Stimulated activated naive B cell treated with anti-CD40 and anti-IgM and Interleukin-4, amounts not matched to agents 10 μg/mL and 1 μg/mL and 100 μg/mL, for 72 hours (primary cell): ENCODE results near the gene KCND2.
"Not testable (repeated sequence)": the region's sequence is repeated elsewhere in the genome, so short reads cannot be mapped to it uniquely, and the experiment has no call there.

Experiments
- ATAC-seq, 2 donors: fragments of 150-1000 bp; cut with Tn5 transposase; replicated peaks; 2 replicates each; pipeline ENCODE4 v1.10.0; 2021; ENCODE audit warnings: moderate library complexity in 1 of 2
- DNase-seq: peaks from one replicate; pipeline ENCODE4 v3.0.0; 2021
- H3K27ac Mint-ChIP-seq: one replicate; pipeline ENCODE4 v1.8.0; 2022; ENCODE audit warnings: mild to moderate bottlenecking, mixed read lengths
- H3K27me3 Mint-ChIP-seq, 2 donors: one replicate each; pipeline ENCODE4 v1.8.0; 2022; ENCODE audit warnings: mixed read lengths in 2 of 2
- H3K36me3 Mint-ChIP-seq, 2 donors: one replicate each; pipeline ENCODE4 v1.8.0; 2022; ENCODE audit warnings: mixed read lengths in 2 of 2, mild to moderate bottlenecking in 1 of 2
- H3K4me1 Mint-ChIP-seq, 2 donors: one replicate each; pipeline ENCODE4 v1.8.0; 2022; ENCODE audit warnings: mixed read lengths in 2 of 2, mild to moderate bottlenecking in 1 of 2
- H3K4me3 Mint-ChIP-seq, 2 donors: one replicate each; pipeline ENCODE4 v1.8.0; 2022; ENCODE audit warnings: mild to moderate bottlenecking in 2 of 2, mixed read lengths in 2 of 2, moderate library complexity in 1 of 2
- H3K9me3 Mint-ChIP-seq, 2 donors: one replicate each; pipeline ENCODE4 v1.8.0; 2022; ENCODE audit warnings: mixed read lengths in 2 of 2, mild to moderate bottlenecking in 1 of 2

Gene KCND2

GRCh38 chr7:120272701-120273475 lies at the start of gene KCND2:
Gene KCND2 (plus strand): TSS chr7:120273175.
- no peak for DNase-seq
- Mint-ChIP-seq H3K4me1 (peaks cover 7 to 16% of the 10 kb centered on the region in 2 donors), H3K27me3 (peaks cover 36 to 37% of the 10 kb centered on the region in 2 donors), H3K27ac (peak within 1 kb of the TSS; percentile 42), H3K36me3 (peaks cover 0 to 2% of the 10 kb centered on the region in 2 donors), H3K4me3 (peak within 1 kb of the TSS; percentile 77 to 79), H3K9me3 (peaks cover 0 to 4% of the 10 kb centered on the region in 2 donors)
- peak in 1 of 2 donors; percentile 18 for ATAC-seq

GRCh38 chr7:120226188-120226587 lies 46.8 kb upstream of the KCND2 start:
- DNase-seq = no peak
- Mint-ChIP-seq H3K36me3 (no peaks in the 10 kb centered on the region), H3K4me3 (no peak overlapping the region), H3K27me3 (no peaks in the 10 kb centered on the region), H3K27ac (no peak overlapping the region), H3K9me3 (no peaks in the 10 kb centered on the region), H3K4me1 (no peaks in the 10 kb centered on the region)
- no peak for ATAC-seq

DNA sequence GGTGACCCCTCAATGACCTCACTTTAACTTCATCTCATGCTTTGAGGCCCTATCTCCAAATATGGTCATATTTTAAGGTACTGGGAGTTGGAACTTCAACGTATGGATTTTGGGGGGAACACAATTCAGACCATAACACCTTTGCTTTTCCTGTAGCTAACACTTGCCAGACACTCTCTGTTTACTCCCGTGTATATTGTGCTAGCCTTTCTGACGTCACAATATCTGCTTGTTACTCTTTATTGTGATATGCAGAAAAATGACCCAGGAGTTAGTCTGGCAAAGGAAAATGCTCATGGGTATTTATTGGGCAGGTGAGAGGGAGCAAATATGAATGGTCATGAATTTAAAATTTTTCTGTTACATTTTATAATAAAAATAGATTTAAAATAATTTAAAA lies 45.7 kb upstream of the KCND2 start:
- ATAC-seq = no peak
- DNase-seq = no peak
- Mint-ChIP-seq H3K27ac (no peak overlapping the region), H3K27me3 (no peaks in the 10 kb centered on the region), H3K4me1 (no peaks in the 10 kb centered on the region), H3K36me3 (no peaks in the 10 kb centered on the region), H3K4me3 (no peak overlapping the region), H3K9me3 (no peaks in the 10 kb centered on the region)

- no peak overlapping the region for H3K27ac Mint-ChIP-seq
- no peaks in the 10 kb centered on the region for H3K4me1 Mint-ChIP-seq
- H3K27me3 Mint-ChIP-seq = no peaks in the 10 kb centered on the region
- DNase-seq = no peak
- no peaks in the 10 kb centered on the region for H3K36me3 Mint-ChIP-seq
- no peak overlapping the region for H3K4me3 Mint-ChIP-seq
- H3K9me3 Mint-ChIP-seq = no peaks in the 10 kb centered on the region
- ATAC-seq = no peak
Observed at GRCh38 chr7:120229084-120229483, 43.9 kb upstream of the KCND2 start.

- Mint-ChIP-seq H3K36me3 (no peaks in the 10 kb centered on the region), H3K27me3 (no peaks in the 10 kb centered on the region), H3K4me1 (no peaks in the 10 kb centered on the region)
Observed at GRCh38 chr7:120233338-120233737, 39.6 kb upstream of the KCND2 start.

DNA sequence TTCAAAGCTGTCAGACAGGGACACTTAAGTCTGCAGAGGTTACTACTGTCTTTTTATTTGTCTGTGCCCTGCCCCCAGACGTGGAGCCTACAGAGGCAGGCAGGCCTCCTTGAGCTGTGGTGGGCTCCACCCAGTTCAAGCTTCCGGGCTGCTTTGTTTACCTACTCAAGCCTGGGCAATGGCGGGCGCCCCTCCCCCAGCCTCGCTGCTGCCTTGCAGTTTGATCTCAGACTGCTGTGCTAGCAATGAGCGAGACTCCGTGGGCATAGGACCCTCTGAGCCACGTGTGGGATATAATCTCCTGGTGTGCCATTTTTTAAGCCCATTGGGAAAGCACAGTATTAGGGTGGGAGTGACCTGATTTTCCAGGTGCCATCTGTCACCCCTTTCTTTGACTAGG lies 32.6 kb upstream of the KCND2 start:
- not testable (repeated sequence) for H3K4me1 Mint-ChIP-seq, DNase-seq, H3K36me3 Mint-ChIP-seq, H3K4me3 Mint-ChIP-seq, ATAC-seq, H3K27me3 Mint-ChIP-seq, H3K27ac Mint-ChIP-seq, H3K9me3 Mint-ChIP-seq

More at GRCh38 chr7:120233338-120233737, 39.6 kb upstream of the KCND2 start:
- Mint-ChIP-seq H3K4me3 (no peak overlapping the region), H3K27ac (no peak overlapping the region), H3K9me3 (peaks cover 4 to 7% of the 10 kb centered on the region in 2 donors)
- ATAC-seq (no peak), DNase-seq (no peak)

GRCh38 chr7:120241973-120242372 lies 31.0 kb upstream of the KCND2 start:
- H3K36me3 Mint-ChIP-seq = no peaks in the 10 kb centered on the region
- ATAC-seq = no peak
- DNase-seq = no peak
- peaks cover 7 to 8% of the 10 kb centered on the region in 2 donors for H3K9me3 Mint-ChIP-seq
- H3K4me3 Mint-ChIP-seq = no peak overlapping the region
- no peaks in the 10 kb centered on the region for H3K27me3 Mint-ChIP-seq
- H3K4me1 Mint-ChIP-seq = no peaks in the 10 kb centered on the region
- H3K27ac Mint-ChIP-seq = no peak overlapping the region

DNA sequence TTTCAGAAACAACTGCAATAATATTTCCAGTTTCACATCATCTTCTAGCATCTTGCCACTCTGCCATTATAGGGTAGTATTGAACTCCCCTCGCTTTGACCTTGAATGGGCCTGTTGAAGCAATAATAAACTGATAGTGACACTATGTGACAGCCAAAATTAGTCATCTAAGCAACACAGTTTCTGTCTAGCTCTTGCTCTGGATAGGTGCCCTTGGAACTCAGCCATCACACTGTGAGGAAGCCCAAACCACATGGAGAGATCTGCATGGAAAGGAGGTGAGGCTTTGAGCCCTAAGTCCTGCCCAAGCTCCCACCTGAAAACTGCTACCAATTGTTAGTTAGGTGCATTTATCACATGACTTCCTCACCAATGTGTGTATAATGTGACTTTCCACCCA lies 18.1 kb upstream of the KCND2 start:
- Mint-ChIP-seq H3K27ac (no peak overlapping the region), H3K4me1 (no peaks in the 10 kb centered on the region), H3K4me3 (no peak overlapping the region), H3K36me3 (no peaks in the 10 kb centered on the region), H3K27me3 (no peaks in the 10 kb centered on the region), H3K9me3 (peaks cover 8 to 12% of the 10 kb centered on the region in 2 donors)
- DNase-seq (no peak), ATAC-seq (no peak)

DNA sequence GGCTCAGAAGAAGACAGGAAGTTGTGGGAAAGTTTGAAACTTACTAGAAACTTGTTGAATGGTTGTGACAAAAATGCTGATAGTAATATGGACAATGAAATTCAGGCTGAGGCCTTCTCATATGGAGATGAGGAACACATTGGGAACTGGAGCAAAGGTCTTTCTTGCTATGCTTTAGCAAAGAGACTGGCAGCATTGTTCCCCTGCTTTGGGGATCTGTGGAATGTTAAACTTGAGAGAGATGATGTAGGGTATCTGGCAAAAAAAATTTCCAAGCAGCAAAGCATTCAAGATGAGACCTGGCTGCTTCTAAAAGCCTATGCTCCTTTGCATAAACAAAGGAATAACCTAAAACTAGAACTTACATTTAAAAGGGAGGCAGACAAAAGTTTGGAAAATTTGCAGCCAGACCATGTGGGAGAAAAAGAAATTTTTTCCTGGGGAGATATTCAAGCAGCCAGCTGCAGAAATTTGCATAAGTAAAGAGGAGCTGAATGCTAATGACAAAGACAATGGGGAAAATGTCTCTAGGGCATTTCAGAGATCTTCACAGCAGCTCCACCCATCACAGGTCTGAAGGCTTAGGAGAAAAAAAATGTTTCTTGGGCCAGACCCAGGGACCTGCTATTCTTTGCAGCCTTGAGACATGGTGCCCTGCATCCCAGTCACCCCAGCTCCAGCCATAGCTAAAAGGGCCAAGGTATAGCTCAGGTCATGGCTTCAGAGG lies 16.5 kb upstream of the KCND2 start:
- H3K27ac Mint-ChIP-seq = no peak overlapping the region
- H3K36me3 Mint-ChIP-seq = no peaks in the 10 kb centered on the region
- H3K27me3 Mint-ChIP-seq = no peaks in the 10 kb centered on the region
- no peaks in the 10 kb centered on the region for H3K4me1 Mint-ChIP-seq
- no peak for DNase-seq
- ATAC-seq = no peak
- no peak overlapping the region for H3K4me3 Mint-ChIP-seq
- H3K9me3 Mint-ChIP-seq = peaks cover 10 to 12% of the 10 kb centered on the region in 2 donors

- Mint-ChIP-seq H3K4me3 (no peak overlapping the region), H3K4me1 (no peaks in the 10 kb centered on the region), H3K27ac (no peak overlapping the region), H3K36me3 (no peaks in the 10 kb centered on the region), H3K27me3 (no peaks in the 10 kb centered on the region), H3K9me3 (peaks cover 7 to 12% of the 10 kb centered on the region in 2 donors)
- DNase-seq (no peak), ATAC-seq (no peak)
Observed at GRCh38 chr7:120259386-120259785, 13.6 kb upstream of the KCND2 start.

DNA sequence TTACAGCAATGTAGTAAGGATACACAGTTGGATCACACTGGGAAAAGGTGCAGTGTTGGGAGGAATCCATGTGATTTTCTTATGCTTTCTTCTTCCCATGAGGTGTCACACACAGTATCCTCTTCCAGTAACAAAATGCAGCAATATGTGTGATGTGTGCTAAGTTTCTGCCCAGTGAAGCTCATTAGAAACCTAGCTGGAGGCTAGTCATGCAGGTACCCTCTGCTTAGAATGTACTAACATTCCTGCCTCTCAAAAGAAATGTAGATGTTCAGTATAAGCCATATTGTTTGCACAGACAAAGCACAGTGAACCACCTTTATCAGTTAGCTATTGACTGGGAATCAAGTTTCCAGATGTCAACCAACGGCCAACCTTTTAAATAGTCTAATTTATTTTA lies 12.9 kb upstream of the KCND2 start:
- H3K4me1 Mint-ChIP-seq = no peaks in the 10 kb centered on the region
- DNase-seq = no peak
- ATAC-seq = no peak
- no peak overlapping the region for H3K4me3 Mint-ChIP-seq
- H3K9me3 Mint-ChIP-seq = peaks cover 6 to 12% of the 10 kb centered on the region in 2 donors
- H3K27me3 Mint-ChIP-seq = no peaks in the 10 kb centered on the region
- H3K27ac Mint-ChIP-seq = no peak overlapping the region
- no peaks in the 10 kb centered on the region for H3K36me3 Mint-ChIP-seq

DNA sequence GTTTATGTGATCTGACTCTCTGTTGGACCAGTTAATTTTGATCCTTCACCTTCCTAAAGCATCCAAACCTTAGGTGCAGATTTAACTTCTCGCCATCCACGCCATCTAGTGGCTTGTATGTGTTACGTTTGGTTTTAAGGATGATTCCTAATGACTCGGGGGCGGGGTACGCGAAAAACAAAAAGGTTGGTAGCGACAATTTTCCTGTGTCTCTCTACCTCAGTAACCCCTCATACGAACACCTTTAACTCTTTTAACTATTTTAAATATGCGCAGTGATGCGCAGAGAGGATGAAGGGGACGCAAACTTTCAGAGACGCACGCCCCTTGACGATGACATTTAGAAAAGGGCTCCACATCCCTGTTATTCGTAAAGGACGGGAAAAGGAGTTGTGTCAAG lies 714 bp upstream of the KCND2 start:
- Mint-ChIP-seq H3K36me3 (peaks cover 0 to 2% of the 10 kb centered on the region in 2 donors), H3K27me3 (peaks cover 36 to 37% of the 10 kb centered on the region in 2 donors), H3K4me3 (peak overlapping the region; percentile 1 to 49), H3K4me1 (peaks cover 7 to 16% of the 10 kb centered on the region in 2 donors), H3K9me3 (peaks cover 0 to 4% of the 10 kb centered on the region in 2 donors), H3K27ac (peak overlapping the region; percentile 42)
- DNase-seq (no peak), ATAC-seq (peak; percentile 51 to 55)

DNA sequence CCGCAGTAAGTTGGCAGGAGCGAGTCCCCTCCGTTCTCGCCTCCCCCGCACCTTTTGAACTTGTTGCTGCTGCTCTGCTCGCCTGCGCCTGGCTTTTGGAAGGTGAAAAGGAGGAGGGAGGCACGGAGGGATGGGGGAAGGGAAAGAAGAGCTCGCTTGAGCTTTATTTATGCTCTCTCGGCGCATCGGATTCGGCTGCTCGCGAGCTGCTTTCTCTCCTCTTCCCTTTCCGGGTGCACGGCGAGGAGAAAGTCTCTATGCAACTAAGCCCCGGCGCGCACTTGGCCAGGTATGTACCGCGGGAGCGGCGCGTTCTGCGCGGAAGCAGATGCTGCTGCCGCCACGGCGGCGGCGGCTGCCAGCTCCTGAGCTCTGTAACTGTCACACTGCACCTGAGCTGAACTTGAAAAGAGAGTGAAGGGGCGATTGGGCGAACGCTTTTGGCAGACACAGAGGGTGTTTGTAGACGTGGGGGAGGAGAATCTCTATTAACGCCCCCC lies 551 bp downstream of the KCND2 start:
- DNase-seq = no peak
- ATAC-seq = peak; percentile 12 to 33
- H3K27ac Mint-ChIP-seq = peak overlapping the region; percentile 31

DNA sequence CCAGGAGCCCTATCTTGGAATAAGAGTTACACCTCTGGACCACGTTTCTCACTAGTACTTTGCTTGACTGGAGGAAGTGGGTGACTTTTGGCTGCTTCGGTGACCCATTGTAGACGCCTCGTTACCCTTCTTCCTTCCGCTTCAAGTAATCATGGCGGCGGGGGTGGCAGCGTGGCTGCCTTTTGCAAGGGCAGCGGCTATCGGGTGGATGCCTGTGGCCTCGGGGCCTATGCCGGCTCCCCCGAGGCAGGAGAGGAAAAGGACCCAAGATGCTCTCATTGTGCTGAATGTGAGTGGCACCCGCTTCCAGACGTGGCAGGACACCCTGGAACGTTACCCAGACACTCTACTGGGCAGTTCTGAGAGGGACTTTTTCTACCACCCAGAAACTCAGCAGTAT lies 1.5 kb downstream of the KCND2 start:
- H3K27ac Mint-ChIP-seq = no peak overlapping the region
- peaks cover 0 to 2% of the 10 kb centered on the region in 2 donors for H3K36me3 Mint-ChIP-seq
- H3K9me3 Mint-ChIP-seq = peaks cover 0 to 4% of the 10 kb centered on the region in 2 donors
- ATAC-seq (no peak), DNase-seq (no peak)
- peaks cover 7 to 16% of the 10 kb centered on the region in 2 donors for H3K4me1 Mint-ChIP-seq
- H3K27me3 Mint-ChIP-seq = peaks cover 36 to 37% of the 10 kb centered on the region in 2 donors
- H3K4me3 Mint-ChIP-seq = no peak overlapping the region

More for the DNA sequence above, 551 bp downstream of the KCND2 start:
- Mint-ChIP-seq H3K27me3 (peaks cover 36 to 37% of the 10 kb centered on the region in 2 donors), H3K9me3 (peaks cover 0 to 4% of the 10 kb centered on the region in 2 donors), H3K36me3 (peaks cover 0 to 2% of the 10 kb centered on the region in 2 donors), H3K4me1 (peaks cover 7 to 16% of the 10 kb centered on the region in 2 donors), H3K4me3 (peak overlapping the region; percentile 77 to 79)
